Measurements from ENCODE around the gene KRTAP1-3.

The KRTAP1-3 gene

DNA sequence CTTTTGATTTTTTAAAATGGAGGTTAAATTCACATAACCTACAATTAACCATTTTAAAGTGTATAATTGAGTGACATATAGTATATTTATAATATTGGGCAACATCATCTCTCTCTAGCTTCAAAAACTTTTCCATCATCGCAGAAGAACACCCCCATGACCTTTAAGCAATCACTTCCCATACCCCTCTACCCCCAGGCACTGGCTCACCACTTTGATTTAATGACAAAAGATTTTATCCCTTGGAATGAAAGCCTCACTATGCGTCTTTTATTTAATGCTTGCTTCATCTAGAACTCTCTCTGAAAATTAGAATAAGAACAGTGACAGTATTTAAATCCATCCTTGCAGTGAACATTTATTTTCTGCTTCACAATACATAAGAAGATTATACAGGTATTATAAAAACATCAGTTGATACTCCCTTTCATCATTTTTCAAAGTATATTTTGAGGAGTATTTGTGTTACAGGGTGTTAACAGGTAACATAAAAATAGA lies 3.2 kb upstream of the KRTAP1-3 start:
- no peaks in the 10 kb centered on the region for H3K9me3 ChIP-seq (replicated peaks; ENCODE audit: insufficient read depth, low read length)
- no peak overlapping the region for H3K27ac ChIP-seq (ENCODE audit: low read length)
- H3F3A ChIP-seq (ENCODE audit: insufficient read depth, low read length): no peaks in the 10 kb centered on the region
- TF ChIP-seq EZH2 (optimal IDR thresholded peaks at IDR 0.05; ENCODE audit: low read depth, low read length) (no peak), EZH2phosphoT487 (IDR thresholded peaks at IDR 0.05; ENCODE audit: low read length) (no peak)
- TF ChIP-seq, protein P1, sequence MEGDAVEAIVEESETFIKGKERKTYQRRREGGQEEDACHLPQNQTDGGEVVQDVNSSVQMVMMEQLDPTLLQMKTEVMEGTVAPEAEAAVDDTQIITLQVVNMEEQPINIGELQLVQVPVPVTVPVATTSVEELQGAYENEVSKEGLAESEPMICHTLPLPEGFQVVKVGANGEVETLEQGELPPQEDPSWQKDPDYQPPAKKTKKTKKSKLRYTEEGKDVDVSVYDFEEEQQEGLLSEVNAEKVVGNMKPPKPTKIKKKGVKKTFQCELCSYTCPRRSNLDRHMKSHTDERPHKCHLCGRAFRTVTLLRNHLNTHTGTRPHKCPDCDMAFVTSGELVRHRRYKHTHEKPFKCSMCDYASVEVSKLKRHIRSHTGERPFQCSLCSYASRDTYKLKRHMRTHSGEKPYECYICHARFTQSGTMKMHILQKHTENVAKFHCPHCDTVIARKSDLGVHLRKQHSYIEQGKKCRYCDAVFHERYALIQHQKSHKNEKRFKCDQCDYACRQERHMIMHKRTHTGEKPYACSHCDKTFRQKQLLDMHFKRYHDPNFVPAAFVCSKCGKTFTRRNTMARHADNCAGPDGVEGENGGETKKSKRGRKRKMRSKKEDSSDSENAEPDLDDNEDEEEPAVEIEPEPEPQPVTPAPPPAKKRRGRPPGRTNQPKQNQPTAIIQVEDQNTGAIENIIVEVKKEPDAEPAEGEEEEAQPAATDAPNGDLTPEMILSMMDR (IDR thresholded peaks at IDR 0.05; ENCODE audit: low read length): no peak
- H3K27me3 ChIP-seq (replicated peaks; ENCODE audit: insufficient read depth, low read length): no peaks in the 10 kb centered on the region
- H2AFZ ChIP-seq (ENCODE audit: low read length): no peak overlapping the region
- no peaks in the 10 kb centered on the region for H3K9me2 ChIP-seq (replicated peaks; ENCODE audit: insufficient read depth, low read length)
- no peak overlapping the region for H3K4me2 ChIP-seq (ENCODE audit: low read depth, low read length)
- no peaks in the 10 kb centered on the region for H3K36me3 ChIP-seq (replicated peaks; ENCODE audit: insufficient read depth, low read length)
- H3K79me2 ChIP-seq (ENCODE audit: low read length): no peaks in the 10 kb centered on the region
- no peaks in the 10 kb centered on the region for H4K20me1 ChIP-seq (ENCODE audit: insufficient read depth, low read length)
- DNase-seq: no peak
- H3K9ac ChIP-seq (ENCODE audit: low read length): no peak overlapping the region
- H3K4me1 ChIP-seq (ENCODE audit: low read length): no peaks in the 10 kb centered on the region
- no peak overlapping the region for H3K4me3 ChIP-seq (ENCODE audit: low read length)

DNA sequence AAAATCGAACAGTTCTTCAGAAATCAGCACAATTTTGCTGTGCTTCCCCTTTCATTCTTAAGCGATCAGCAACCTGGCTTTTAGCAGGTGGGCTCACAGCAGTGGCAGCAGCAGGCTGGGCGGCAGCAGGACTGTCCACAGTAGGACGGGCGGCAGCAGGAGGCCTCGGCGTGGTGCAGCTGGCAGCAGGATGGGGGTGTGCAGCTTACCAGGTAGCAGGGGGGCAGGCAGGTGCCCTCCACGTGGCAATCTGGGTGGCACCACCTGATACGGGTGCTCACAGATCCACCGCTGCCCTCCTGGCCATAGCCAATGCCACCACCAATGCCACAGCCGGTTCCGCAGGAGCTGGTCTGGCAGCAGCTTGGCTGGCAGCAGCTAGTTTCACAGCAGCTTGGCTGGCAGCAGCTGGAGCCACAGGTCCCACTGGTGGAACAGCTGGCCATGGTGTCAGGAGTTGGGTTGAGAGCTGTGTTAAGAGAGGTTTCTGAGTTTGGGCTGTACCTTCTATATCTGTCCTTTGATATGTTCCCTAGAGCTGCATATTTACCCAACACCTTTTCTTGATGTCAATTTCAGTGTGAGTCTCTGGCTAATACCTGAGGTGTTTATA lies 4.9 kb downstream of the KRTAP1-3 start, which contains the start of gene KRTAP1-4:
TSS of gene KRTAP1-4 (minus strand) at position 563 of the 613 bp plus-strand sequence. CDS start at position 446, 117 bp downstream.
- Histone ChIP-seq H3K9me2 (replicated peaks; ENCODE audit: insufficient read depth, low read length) (no peaks in the 10 kb centered on the region), H3K4me1 (ENCODE audit: low read length) (no peaks in the 10 kb centered on the region), H4K20me1 (ENCODE audit: insufficient read depth, low read length) (no peaks in the 10 kb centered on the region), H3K79me2 (ENCODE audit: low read length) (no peaks in the 10 kb centered on the region), H3K4me2 (ENCODE audit: low read depth, low read length) (no peak within 1 kb of the TSS), H3K9ac (ENCODE audit: low read length) (no peak within 1 kb of the TSS), H2AFZ (ENCODE audit: low read length) (no peak within 1 kb of the TSS), H3F3A (ENCODE audit: insufficient read depth, low read length) (no peaks in the 10 kb centered on the region), H3K27me3 (replicated peaks; ENCODE audit: insufficient read depth, low read length) (no peaks in the 10 kb centered on the region), H3K27ac (ENCODE audit: low read length) (no peak within 1 kb of the TSS), H3K9me3 (replicated peaks; ENCODE audit: insufficient read depth, low read length) (no peaks in the 10 kb centered on the region), H3K4me3 (ENCODE audit: low read length) (no peak within 1 kb of the TSS), H3K36me3 (replicated peaks; ENCODE audit: insufficient read depth, low read length) (no peaks in the 10 kb centered on the region)
- no peak for DNase-seq
- TF ChIP-seq EZH2 (optimal IDR thresholded peaks at IDR 0.05; ENCODE audit: low read depth, low read length): no peak
- no peak for TF ChIP-seq EZH2phosphoT487 (IDR thresholded peaks at IDR 0.05; ENCODE audit: low read length)
- TF ChIP-seq, protein P1 (IDR thresholded peaks at IDR 0.05; ENCODE audit: low read length): no peak

DNA sequence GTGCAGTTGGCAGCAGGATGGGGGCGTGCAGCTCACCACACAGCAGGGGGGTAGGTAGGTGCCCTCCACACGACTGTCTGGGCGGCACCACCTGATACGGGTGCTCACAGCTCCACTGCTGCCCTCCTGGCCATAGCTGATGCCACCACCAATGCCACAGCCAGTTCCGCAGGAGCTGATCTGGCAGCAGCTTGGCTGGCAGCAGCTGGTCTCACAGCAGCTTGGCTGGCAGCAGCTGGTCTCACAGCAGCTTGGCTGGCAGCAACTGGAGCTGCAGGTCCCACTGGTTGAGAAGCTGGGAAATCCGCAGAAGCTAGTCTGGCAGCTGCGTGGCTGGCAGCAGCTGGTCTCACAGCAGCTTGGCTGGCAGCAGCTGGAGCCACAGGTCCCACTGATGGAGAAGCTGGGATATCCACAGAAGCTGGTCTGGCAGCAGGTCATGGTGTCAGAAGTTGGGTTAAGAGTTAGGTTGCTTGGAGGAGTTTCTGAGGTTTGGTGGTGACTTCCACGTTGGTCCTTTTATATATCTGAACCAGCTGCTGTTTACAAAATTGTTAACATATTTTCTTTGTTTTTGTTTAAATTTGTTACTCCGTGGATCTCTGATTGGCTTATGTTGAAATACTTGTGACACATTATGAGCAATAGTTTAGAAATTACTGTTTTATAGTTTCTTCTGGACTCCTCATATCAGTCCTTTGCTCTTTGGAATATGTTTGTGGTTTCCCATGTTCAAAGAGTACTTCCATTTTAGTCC lies 7.8 kb downstream of the KRTAP1-3 start, which contains the start of gene KRTAP1-5:
TSS of gene KRTAP1-5 (minus strand) at position 494 of the 757 bp plus-strand sequence. CDS start at position 441, 53 bp downstream.
- no peak for DNase-seq
- H4K20me1 ChIP-seq (ENCODE audit: insufficient read depth, low read length): no peaks in the 10 kb centered on the region
- H3K4me2 ChIP-seq (ENCODE audit: low read depth, low read length): no peak within 1 kb of the TSS
- no peak within 1 kb of the TSS for H3K9ac ChIP-seq (ENCODE audit: low read length)
- H3K4me1 ChIP-seq (ENCODE audit: low read length): no peaks in the 10 kb centered on the region
- H3K9me2 ChIP-seq (replicated peaks; ENCODE audit: insufficient read depth, low read length): no peaks in the 10 kb centered on the region
- H3F3A ChIP-seq (ENCODE audit: insufficient read depth, low read length): no peaks in the 10 kb centered on the region
- no peaks in the 10 kb centered on the region for H3K27me3 ChIP-seq (replicated peaks; ENCODE audit: insufficient read depth, low read length)
- H3K9me3 ChIP-seq (replicated peaks; ENCODE audit: insufficient read depth, low read length): no peaks in the 10 kb centered on the region
- no peaks in the 10 kb centered on the region for H3K36me3 ChIP-seq (replicated peaks; ENCODE audit: insufficient read depth, low read length)
- no peak within 1 kb of the TSS for H2AFZ ChIP-seq (ENCODE audit: low read length)
- H3K27ac ChIP-seq (ENCODE audit: low read length): no peak within 1 kb of the TSS
- no peak for TF ChIP-seq EZH2 (optimal IDR thresholded peaks at IDR 0.05; ENCODE audit: low read depth, low read length)
- no peak for TF ChIP-seq EZH2phosphoT487 (IDR thresholded peaks at IDR 0.05; ENCODE audit: low read length)
- TF ChIP-seq, protein P1 (IDR thresholded peaks at IDR 0.05; ENCODE audit: low read length): no peak
- no peak within 1 kb of the TSS for H3K4me3 ChIP-seq (ENCODE audit: low read length)
- no peaks in the 10 kb centered on the region for H3K79me2 ChIP-seq (ENCODE audit: low read length)

Measured in MM.1S (cell line).